Uterus (tissue), 2 donors: ENCODE measurements around the gene PTPN11.

ENCODE experiments used
- CTCF ChIP-seq, 4 experiments: fragments of 200-600 bp in 2 of 4; fragments of 450-650 bp in 2 of 4; sonication (generic) in 2 of 4; IDR thresholded peaks; one replicate each; pipeline ENCODE4 v1.5.1; 2016 to 2019; ENCODE audit warnings: antibody characterized with exemption in 4 of 4, mild to moderate bottlenecking in 2 of 4, moderate library complexity in 1 of 4
- POLR2A ChIP-seq, 2 donors: fragments of 450-650 bp; IDR thresholded peaks; one replicate each; pipeline ENCODE4 v1.6.1; 2016; ENCODE audit warnings: antibody characterized with exemption in 2 of 2, mild to moderate bottlenecking in 1 of 2, moderate library complexity in 1 of 2

GRCh38 chr12:112389228-112389627 is 29.5 kb upstream of the PTPN11 start:
- TF ChIP-seq CTCF (IDR thresholded peaks at IDR 0.05) (no peak), POLR2A (IDR thresholded peaks at IDR 0.05) (no peak)
